Activated T-helper 1 cell treated with anti-CD3 and anti-CD28 coated beads, Interleukin-2, amount 50 U/mL, for 16 hours (primary cell): ENCODE measurements around the gene RAB19.
"Not testable (repeated sequence)": the region's sequence is repeated elsewhere in the genome, so short reads cannot be mapped to it uniquely, and the experiment has no call there.

Source experiments
- DNase-seq, 2 donors: peaks; one replicate each; pipeline ENCODE4 v3.0.0-alpha.2; 2020; ENCODE audit warnings: low read depth in 1 of 2, low spot score in 1 of 2

The RAB19 gene

GRCh38 chr7:140453273-140453672 lies 49.4 kb downstream of the RAB19 start:
- DNase-seq = no peak

GRCh38 chr7:140453785-140454656 lies 50.2 kb downstream of the RAB19 start:
- DNase-seq = not testable (repeated sequence)

- DNase-seq = no peak
These were observed 50.8 kb downstream of the RAB19 start for GRCh38 chr7:140454657-140455015.

GRCh38 chr7:140455743-140456142 lies 51.9 kb downstream of the RAB19 start:
- DNase-seq = no peak

GRCh38 chr7:140456551-140457051 lies 52.7 kb downstream of the RAB19 start:
- DNase-seq = no peak

GRCh38 chr7:140458201-140458600 lies 54.3 kb downstream of the RAB19 start:
- DNase-seq = no peak

GRCh38 chr7:140458916-140459315 lies 55.1 kb downstream of the RAB19 start:
- no peak for DNase-seq

- no peak for DNase-seq
These were observed 59.3 kb downstream of the RAB19 start for GRCh38 chr7:140463111-140463510.

GRCh38 chr7:140475747-140476333 lies 72.0 kb downstream of the RAB19 start:
- DNase-seq = no peak

GRCh38 chr7:140476698-140477261 lies 72.9 kb downstream of the RAB19 start:
- DNase-seq = no peak
